ENCODE results near the gene PRODH.

The PRODH gene

DNA sequence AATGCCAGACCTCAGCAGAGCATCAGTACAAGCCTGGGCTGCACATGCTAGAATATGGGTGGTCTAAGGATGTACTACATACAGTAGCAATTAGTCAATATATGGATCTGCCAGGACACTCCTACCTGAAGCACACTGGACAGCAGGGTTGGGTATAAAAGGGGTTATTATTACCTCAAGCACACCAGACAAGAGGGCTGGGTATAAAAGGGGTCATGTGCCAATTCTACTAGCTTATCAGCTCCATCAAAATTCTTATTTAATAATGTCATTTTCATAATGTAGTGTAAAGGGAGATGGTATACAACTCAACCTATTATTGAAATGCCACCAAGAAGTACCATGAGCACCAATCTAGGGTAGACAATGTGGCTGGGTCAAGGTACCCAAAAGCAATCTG lies 44.7 kb upstream of the PRODH start:
- Histone ChIP-seq H3K27me3 (ENCODE audit: control insufficient read depth, insufficient read depth, low read length) (no peaks in the 10 kb centered on the region), H3K9ac (no peak overlapping the region), H3K9me3 (ENCODE audit: control insufficient read depth, low read length) (no peaks in the 10 kb centered on the region), H3K36me3 (ENCODE audit: control insufficient read depth, insufficient read depth, low read length) (no peaks in the 10 kb centered on the region), H3K27ac (no peak overlapping the region), H3K4me2 (ENCODE audit: low read length) (no peak overlapping the region), H3K79me2 (no peaks in the 10 kb centered on the region), H2AFZ (no peak overlapping the region), H3K4me1 (no peaks in the 10 kb centered on the region), H3K4me3 (ENCODE audit: low read depth, low read length) (no peak overlapping the region)
- TF ChIP-seq, protein P1, sequence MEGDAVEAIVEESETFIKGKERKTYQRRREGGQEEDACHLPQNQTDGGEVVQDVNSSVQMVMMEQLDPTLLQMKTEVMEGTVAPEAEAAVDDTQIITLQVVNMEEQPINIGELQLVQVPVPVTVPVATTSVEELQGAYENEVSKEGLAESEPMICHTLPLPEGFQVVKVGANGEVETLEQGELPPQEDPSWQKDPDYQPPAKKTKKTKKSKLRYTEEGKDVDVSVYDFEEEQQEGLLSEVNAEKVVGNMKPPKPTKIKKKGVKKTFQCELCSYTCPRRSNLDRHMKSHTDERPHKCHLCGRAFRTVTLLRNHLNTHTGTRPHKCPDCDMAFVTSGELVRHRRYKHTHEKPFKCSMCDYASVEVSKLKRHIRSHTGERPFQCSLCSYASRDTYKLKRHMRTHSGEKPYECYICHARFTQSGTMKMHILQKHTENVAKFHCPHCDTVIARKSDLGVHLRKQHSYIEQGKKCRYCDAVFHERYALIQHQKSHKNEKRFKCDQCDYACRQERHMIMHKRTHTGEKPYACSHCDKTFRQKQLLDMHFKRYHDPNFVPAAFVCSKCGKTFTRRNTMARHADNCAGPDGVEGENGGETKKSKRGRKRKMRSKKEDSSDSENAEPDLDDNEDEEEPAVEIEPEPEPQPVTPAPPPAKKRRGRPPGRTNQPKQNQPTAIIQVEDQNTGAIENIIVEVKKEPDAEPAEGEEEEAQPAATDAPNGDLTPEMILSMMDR (IDR thresholded peaks at IDR 0.05), result no peak

DNA sequence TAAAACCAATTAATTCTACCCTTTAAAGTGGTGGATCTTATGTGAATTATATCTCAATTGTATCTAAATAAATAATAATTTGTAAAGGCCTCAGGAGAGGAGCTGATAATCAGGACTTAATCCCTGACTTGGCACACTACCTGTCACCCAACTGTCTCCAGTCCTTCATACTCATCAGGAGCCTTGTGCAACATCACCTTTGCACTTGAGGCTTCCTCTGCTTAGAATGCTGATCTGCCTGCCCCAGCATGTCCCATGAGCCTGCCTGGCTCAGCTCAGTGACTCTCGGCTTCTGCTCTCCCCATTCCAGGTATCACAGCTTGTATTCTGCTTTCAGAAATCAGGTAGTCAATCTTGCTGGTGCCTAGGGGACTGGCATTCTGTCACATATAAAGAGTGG lies 43.9 kb upstream of the PRODH start:
- no peak overlapping the region for H2AFZ ChIP-seq

DNA sequence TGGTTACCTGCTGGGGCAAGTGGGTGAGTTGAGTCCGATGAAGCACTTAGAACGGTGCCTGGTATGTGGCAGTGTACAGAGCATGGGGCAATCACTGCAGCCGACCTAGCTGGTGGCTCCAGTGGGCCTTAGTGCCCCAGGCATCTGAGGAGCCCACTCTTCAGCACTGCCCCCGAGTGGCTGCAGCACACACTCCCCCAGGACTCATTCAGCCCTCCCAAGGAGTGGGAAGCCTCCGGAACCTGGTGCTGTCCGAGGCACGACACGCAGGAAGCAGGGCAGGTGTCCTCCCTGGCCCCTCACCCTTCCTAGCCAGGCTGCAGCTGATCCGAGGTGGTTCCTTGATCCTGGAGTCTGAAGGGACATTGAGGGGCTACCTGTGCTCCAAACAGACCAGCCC lies 42.4 kb upstream of the PRODH start:
- H2AFZ ChIP-seq, result no peak overlapping the region
- TF ChIP-seq, protein P1 (IDR thresholded peaks at IDR 0.05), result no peak
- H3K9me3 ChIP-seq (ENCODE audit: control insufficient read depth, low read length), result no peaks in the 10 kb centered on the region
- H3K9ac ChIP-seq, result no peak overlapping the region
- H3K79me2 ChIP-seq, result no peaks in the 10 kb centered on the region
- no peak overlapping the region for H3K27ac ChIP-seq
- no peaks in the 10 kb centered on the region for H3K27me3 ChIP-seq (ENCODE audit: control insufficient read depth, insufficient read depth, low read length)
- H3K4me3 ChIP-seq (ENCODE audit: low read depth, low read length), result no peak overlapping the region
- no peaks in the 10 kb centered on the region for H3K4me1 ChIP-seq
- H3K4me2 ChIP-seq (ENCODE audit: low read length), result no peak overlapping the region
- no peaks in the 10 kb centered on the region for H3K36me3 ChIP-seq (ENCODE audit: control insufficient read depth, insufficient read depth, low read length)

More for the DNA sequence above, 43.9 kb upstream of the PRODH start:
- Histone ChIP-seq H3K9me3 (ENCODE audit: control insufficient read depth, low read length) (no peaks in the 10 kb centered on the region), H3K4me1 (no peaks in the 10 kb centered on the region), H3K27me3 (ENCODE audit: control insufficient read depth, insufficient read depth, low read length) (no peaks in the 10 kb centered on the region), H3K36me3 (ENCODE audit: control insufficient read depth, insufficient read depth, low read length) (no peaks in the 10 kb centered on the region), H3K9ac (no peak overlapping the region), H3K27ac (no peak overlapping the region), H3K4me2 (ENCODE audit: low read length) (no peak overlapping the region), H3K4me3 (ENCODE audit: low read depth, low read length) (no peak overlapping the region), H3K79me2 (no peaks in the 10 kb centered on the region)
- TF ChIP-seq, protein P1 (IDR thresholded peaks at IDR 0.05), result no peak

DNA sequence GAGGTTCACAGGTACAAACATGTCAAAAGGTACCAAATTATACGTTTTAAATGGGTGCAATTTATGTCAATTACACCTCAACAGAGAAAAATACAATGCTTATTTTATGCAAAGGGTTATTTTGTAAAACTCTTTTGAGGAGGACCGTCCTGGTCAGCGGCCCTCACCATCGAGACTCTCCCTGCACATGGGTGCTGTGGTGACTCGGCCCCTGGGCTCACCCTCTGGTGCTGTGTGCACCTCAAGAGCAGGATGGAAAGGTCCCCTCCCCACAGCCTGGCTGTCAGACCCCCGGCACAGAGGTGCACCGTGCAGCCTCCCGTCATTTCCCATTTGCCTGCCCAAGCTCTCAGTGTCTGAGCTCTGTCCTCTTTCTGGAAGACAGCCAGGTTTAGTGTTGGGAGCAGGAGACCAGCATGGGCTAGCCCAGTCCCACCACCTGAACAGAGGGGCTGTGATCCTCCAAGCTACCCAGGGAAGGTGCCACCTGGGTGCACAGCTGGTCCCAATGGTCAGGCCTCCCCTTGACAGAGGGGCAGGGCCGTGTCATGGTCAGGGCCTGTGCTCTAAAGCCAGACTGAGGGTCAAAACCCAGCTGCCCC lies 41.8 kb upstream of the PRODH start:
- Histone ChIP-seq H3K79me2 (no peaks in the 10 kb centered on the region), H3K27ac (no peak overlapping the region), H3K9me3 (ENCODE audit: control insufficient read depth, low read length) (no peaks in the 10 kb centered on the region), H3K9ac (no peak overlapping the region), H3K4me2 (ENCODE audit: low read length) (no peak overlapping the region), H3K27me3 (ENCODE audit: control insufficient read depth, insufficient read depth, low read length) (no peaks in the 10 kb centered on the region), H2AFZ (no peak overlapping the region), H3K4me3 (ENCODE audit: low read depth, low read length) (no peak overlapping the region), H3K36me3 (ENCODE audit: control insufficient read depth, insufficient read depth, low read length) (no peaks in the 10 kb centered on the region), H3K4me1 (no peaks in the 10 kb centered on the region)
- TF ChIP-seq, protein P1 (IDR thresholded peaks at IDR 0.05), result no peak

DNA sequence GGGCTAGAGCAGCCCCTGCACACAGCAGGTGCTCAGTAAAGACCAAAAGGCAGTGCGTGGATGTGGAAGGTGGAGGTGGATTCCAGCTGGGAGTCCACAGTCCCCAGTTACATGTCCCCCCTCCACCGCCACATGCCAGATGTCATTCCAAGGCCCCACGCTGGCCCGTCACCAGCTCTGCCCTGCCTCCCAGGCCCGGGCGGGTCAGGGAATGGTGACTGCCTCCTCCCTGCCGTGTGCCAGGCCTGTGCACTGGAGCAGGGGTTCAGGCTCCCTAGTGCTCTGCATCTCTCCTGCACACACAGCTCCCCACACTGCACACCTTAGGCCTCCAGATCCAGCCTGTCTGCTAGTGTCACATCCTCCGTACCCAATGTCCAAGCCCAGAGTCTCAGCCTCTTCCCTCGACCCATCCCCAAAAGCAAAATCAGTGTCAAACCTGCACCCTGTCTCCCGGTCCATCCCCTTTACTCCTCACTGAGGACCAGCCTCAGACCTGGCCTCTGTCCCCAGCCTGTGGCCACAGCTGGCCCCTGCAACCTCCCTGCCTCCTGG lies 40.2 kb upstream of the PRODH start:
- no peak overlapping the region for H2AFZ ChIP-seq
- H3K9me3 ChIP-seq (ENCODE audit: control insufficient read depth, low read length), result no peaks in the 10 kb centered on the region
- H3K4me3 ChIP-seq (ENCODE audit: low read depth, low read length), result no peak overlapping the region
- no peak overlapping the region for H3K4me2 ChIP-seq (ENCODE audit: low read length)
- no peaks in the 10 kb centered on the region for H3K27me3 ChIP-seq (ENCODE audit: control insufficient read depth, insufficient read depth, low read length)
- no peaks in the 10 kb centered on the region for H3K79me2 ChIP-seq
- no peaks in the 10 kb centered on the region for H3K4me1 ChIP-seq
- no peak overlapping the region for H3K27ac ChIP-seq
- H3K9ac ChIP-seq, result no peak overlapping the region
- TF ChIP-seq, protein P1 (IDR thresholded peaks at IDR 0.05), result no peak
- H3K36me3 ChIP-seq (ENCODE audit: control insufficient read depth, insufficient read depth, low read length), result no peaks in the 10 kb centered on the region
